HepG2 (cell line): ENCODE results near the gene RHBDL1. TPM values are rescaled to one million over a fixed set of nuclear protein-coding genes. Genes with fewer than 3 reads are reported as not detected.
A peak's percentile ranks its signal among the peaks of the same experiment; 100 is the strongest.

Experiments used
- CCDC6 ChIP-seq: sonication (generic); formaldehyde crosslinking; IDR thresholded peaks from 2 replicates; pipeline ENCODE4 v1.8.1; 2022; ENCODE audit warnings: mild to moderate bottlenecking, missing genetic modification reagents, moderate library complexity
- CENPX ChIP-seq: sonication (generic); formaldehyde crosslinking; IDR thresholded peaks from 2 replicates; pipeline ENCODE4 v1.9.0; 2021; ENCODE audit warnings: mild to moderate bottlenecking, missing genetic modification reagents, moderate library complexity
- EEA1 ChIP-seq: sonication (generic); formaldehyde crosslinking; IDR thresholded peaks from 2 replicates; pipeline ENCODE4 v1.5.1; 2020; ENCODE audit warnings: mild to moderate bottlenecking, missing genetic modification reagents, borderline replicate concordance
- FOXO1 ChIP-seq: sonication (generic); formaldehyde crosslinking; IDR thresholded peaks from 2 replicates; pipeline ENCODE4 v1.4.0; 2020; ENCODE audit warnings: missing genetic modification reagents
- GLMP ChIP-seq: sonication (generic); formaldehyde crosslinking; IDR thresholded peaks from 2 replicates; pipeline ENCODE4 v1.9.0; 2021; ENCODE audit warnings: missing genetic modification reagents, mild to moderate bottlenecking, borderline replicate concordance
- GRHL1 ChIP-seq: sonication (generic); formaldehyde crosslinking; conservative IDR thresholded peaks from 2 replicates; pipeline ENCODE4 v1.8.0; 2022; ENCODE audit warnings: missing genetic modification reagents
- HES4 ChIP-seq: sonication (generic); formaldehyde crosslinking; IDR thresholded peaks from 2 replicates; pipeline ENCODE4 v1.9.0; 2021; ENCODE audit warnings: mild to moderate bottlenecking, missing genetic modification reagents, borderline replicate concordance
- KDM2A ChIP-seq: sonication (generic); formaldehyde crosslinking; IDR thresholded peaks from 2 replicates; pipeline ENCODE4 v1.4.0; 2020; ENCODE audit warnings: low read depth, missing genetic modification reagents, borderline replicate concordance
- MED13 ChIP-seq: sonication (generic); formaldehyde crosslinking; IDR thresholded peaks from 2 replicates; pipeline ENCODE4 v1.5.0; 2020; ENCODE audit warnings: missing genetic modification reagents
- MXI1 ChIP-seq: IDR thresholded peaks from 3 replicates; pipeline ENCODE4 v1.6.1; 2012; ENCODE audit warnings: low read depth, low read length, inconsistent platforms, borderline replicate concordance
- NFKBIZ ChIP-seq: IDR thresholded peaks from 2 replicates; pipeline ENCODE4 v1.6.1; 2018; ENCODE audit warnings: missing genetic modification reagents, missing compliant biosample characterization
- SPEN ChIP-seq: sonication (generic); formaldehyde crosslinking; IDR thresholded peaks from 2 replicates; pipeline ENCODE4 v1.5.1; 2020; ENCODE audit warnings: low read depth, mild to moderate bottlenecking, missing genetic modification reagents
- TFDP2 ChIP-seq: sonication (generic); formaldehyde crosslinking; IDR thresholded peaks from 2 replicates; pipeline ENCODE4 v1.4.0; 2020; ENCODE audit warnings: missing genetic modification reagents
- TSC22D2 ChIP-seq: sonication (generic); formaldehyde crosslinking; IDR thresholded peaks from 2 replicates; pipeline ENCODE4 v1.5.1; 2020; ENCODE audit warnings: missing genetic modification reagents, mild to moderate bottlenecking, borderline replicate concordance
- XRCC5 ChIP-seq: fragments of 200-400 bp; formaldehyde crosslinking; optimal IDR thresholded peaks from 2 replicates; pipeline ENCODE3; 2017; ENCODE audit warnings: mild to moderate bottlenecking, low read length
- ZBTB4 ChIP-seq: sonication (generic); formaldehyde crosslinking; IDR thresholded peaks from 2 replicates; pipeline ENCODE4 v1.4.0; 2020; ENCODE audit warnings: missing genetic modification reagents, mild to moderate bottlenecking, borderline replicate concordance
- ZNF317 ChIP-seq: sonication (generic); formaldehyde crosslinking; IDR thresholded peaks from 2 replicates; pipeline ENCODE4 v1.5.0; 2020; ENCODE audit warnings: mild to moderate bottlenecking, missing genetic modification reagents
- ZNF331 ChIP-seq: sonication (generic); formaldehyde crosslinking; IDR thresholded peaks from 2 replicates; pipeline ENCODE4 v1.4.0; 2020; ENCODE audit warnings: missing genetic modification reagents
- ZNF576 ChIP-seq: sonication (generic); formaldehyde crosslinking; IDR thresholded peaks from 2 replicates; pipeline ENCODE4 v1.4.0; 2020; ENCODE audit warnings: mild to moderate bottlenecking, missing genetic modification reagents
- ZNF772 ChIP-seq: sonication (generic); formaldehyde crosslinking; IDR thresholded peaks from 2 replicates; pipeline ENCODE4 v1.5.0; 2020; ENCODE audit warnings: mild to moderate bottlenecking, missing genetic modification reagents
- ZNF891 ChIP-seq: sonication (generic); formaldehyde crosslinking; IDR thresholded peaks from 2 replicates; pipeline ENCODE4 v1.5.0; 2020; ENCODE audit warnings: mild to moderate bottlenecking, missing genetic modification reagents
- polyA plus RNA-seq, 8 experiments: library from polyadenylated mRNA; depleted of rRNA in 3 of 8; stranded (reverse) in 7 of 8; unstranded in 1 of 8; fragments of >200 nt; fragmentation: Illumina TruSeq in 4 of 8; extraction: Trizol in 4 of 8; gene quantifications; 2 replicates each; pipeline versions ENCODE4 v1.2.1 to v1.2.3, GENCODE V29; 2011 to 2016; ENCODE audit warnings: low read depth in 4 of 8, missing spikeins in 1 of 8, mixed read lengths in 1 of 8; ENCODE audit not compliant: insufficient read depth in 1 of 8
- total RNA-seq, 5 experiments: library from RNA; depleted of rRNA; stranded (reverse); fragments of >200 nt; fragmentation: Illumina TruSeq; extraction: Trizol; gene quantifications; 2 replicates each; pipeline ENCODE4 v1.2.3, GENCODE V29; 2016; ENCODE audit warnings: low read depth in 1 of 5

RHBDL1 gene
- total and polyA plus RNA-seq, 2 of the 13 experiments (the other 11 are each of a cell fraction or from before 2014, with no cell fraction given): 1.8 to 3.8 TPM

GRCh38 chr16:641326-642188, 33.9 kb upstream of the RHBDL1 start, which contains the start of gene MCRIP2 (continued):
- peak; percentile 83; the same call in 1 of the 2 replicates for TF ChIP-seq ZNF772 (CRISPR knock-in tag)
- TF ChIP-seq GRHL1 (CRISPR knock-in tag): no peak
- TF ChIP-seq ZNF331 (CRISPR knock-in tag): peak; percentile 31; the same call in 1 of the 2 replicates
- TF ChIP-seq HES4 (CRISPR knock-in tag): 0 out of 2 replicates have a peak, but pooled peaks have one; percentile 47
- peak; percentile 26; the same call in 1 of the 2 replicates for TF ChIP-seq TSC22D2 (CRISPR knock-in tag)
- no peak for TF ChIP-seq CENPX
- TF ChIP-seq ZNF317 (CRISPR knock-in tag): 0 out of 2 replicates have a peak, but pooled peaks have one; percentile 24
- peak; percentile 5; the same call in 1 of the 2 replicates for TF ChIP-seq FOXO1
- TF ChIP-seq GLMP: no peak
- peak; percentile 74 for TF ChIP-seq KDM2A
- 0 out of 2 replicates have a peak, but pooled peaks have one; percentile 49 for TF ChIP-seq CCDC6 (CRISPR knock-in tag)
- TF ChIP-seq MXI1: peak; percentile 87; the same call in 1 of the 3 replicates
- no peak for TF ChIP-seq NFKBIZ
- TF ChIP-seq SPEN: peak; percentile 78
- peak; percentile 64 for TF ChIP-seq TFDP2 (CRISPR knock-in tag)
- peak; percentile 66; the same call in 1 of the 2 replicates for TF ChIP-seq ZNF576 (CRISPR knock-in tag)
- peak; percentile 84; the same call in 1 of the 2 replicates for TF ChIP-seq EEA1
- peak; percentile 67 for TF ChIP-seq XRCC5
- peak; percentile 71; the same call in 1 of the 2 replicates for TF ChIP-seq ZNF891
- TF ChIP-seq ZBTB4 (CRISPR knock-in tag): peak; percentile 43; the same call in 1 of the 2 replicates
- TF ChIP-seq MED13 (CRISPR knock-in tag): 0 out of 2 replicates have a peak, but pooled peaks have one; percentile 18
